GDM1 (cell line): Measurements from ENCODE around the gene AHNAK2.
"Not testable (repeated sequence)": the region's sequence is repeated elsewhere in the genome, so short reads cannot be mapped to it uniquely, and the experiment has no call there.

Experiments
- DNase-seq: peaks from one replicate; lab custom pipeline; 2025; lab: John Stamatoyannopoulos, UW

The AHNAK2 gene

DNA sequence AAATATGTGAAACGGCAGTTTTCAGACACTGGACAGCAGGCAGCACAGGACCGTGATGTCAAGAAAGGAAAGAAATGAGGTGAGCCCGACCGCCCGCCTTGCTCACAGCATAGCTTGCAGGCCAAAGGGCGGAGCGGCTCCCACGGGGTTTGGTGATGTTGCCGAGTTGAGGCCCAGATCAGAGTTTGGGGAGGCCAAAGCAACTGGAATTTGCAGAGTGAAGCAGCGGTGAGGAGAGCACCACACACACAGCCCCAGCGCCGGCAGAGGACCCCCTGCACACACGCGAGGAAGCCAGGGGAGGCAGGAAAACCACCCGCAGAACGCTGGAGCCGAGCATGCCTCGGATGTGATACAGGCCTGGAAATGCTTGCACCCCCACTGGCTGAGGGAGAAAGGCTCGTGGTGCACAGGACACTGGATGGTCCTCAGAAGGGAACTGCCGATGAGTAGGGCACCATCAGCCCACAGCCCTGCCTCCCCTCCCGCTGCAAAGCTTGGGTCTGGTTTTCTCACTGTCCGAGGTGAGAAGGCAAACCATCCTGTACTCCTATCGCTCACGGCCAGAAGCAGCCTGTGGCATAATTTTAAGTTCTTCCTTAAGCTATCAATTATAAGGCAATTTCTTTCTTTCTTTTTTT, 79.2 kb downstream of the AHNAK2 start:
- no peak for DNase-seq

DNA sequence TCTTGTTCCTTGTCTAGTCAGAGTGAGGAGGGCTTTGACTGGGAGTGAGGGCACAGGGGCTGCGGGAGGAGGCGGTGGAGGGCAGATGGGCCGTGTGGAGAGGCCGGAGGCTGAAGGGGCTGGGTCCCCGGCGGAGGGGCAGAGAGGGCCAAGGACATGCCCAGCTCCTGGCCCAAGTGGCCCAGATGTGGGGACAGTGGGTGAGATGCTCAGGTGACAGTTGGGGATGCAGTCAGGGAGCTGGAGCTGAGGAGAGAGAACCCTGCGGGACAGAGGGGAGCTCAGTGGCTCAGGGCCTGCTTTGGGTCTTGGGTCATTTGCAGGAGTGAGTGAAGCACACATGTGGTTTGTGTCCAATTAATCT, 80.0 kb downstream of the AHNAK2 start:
- no peak for DNase-seq

DNA sequence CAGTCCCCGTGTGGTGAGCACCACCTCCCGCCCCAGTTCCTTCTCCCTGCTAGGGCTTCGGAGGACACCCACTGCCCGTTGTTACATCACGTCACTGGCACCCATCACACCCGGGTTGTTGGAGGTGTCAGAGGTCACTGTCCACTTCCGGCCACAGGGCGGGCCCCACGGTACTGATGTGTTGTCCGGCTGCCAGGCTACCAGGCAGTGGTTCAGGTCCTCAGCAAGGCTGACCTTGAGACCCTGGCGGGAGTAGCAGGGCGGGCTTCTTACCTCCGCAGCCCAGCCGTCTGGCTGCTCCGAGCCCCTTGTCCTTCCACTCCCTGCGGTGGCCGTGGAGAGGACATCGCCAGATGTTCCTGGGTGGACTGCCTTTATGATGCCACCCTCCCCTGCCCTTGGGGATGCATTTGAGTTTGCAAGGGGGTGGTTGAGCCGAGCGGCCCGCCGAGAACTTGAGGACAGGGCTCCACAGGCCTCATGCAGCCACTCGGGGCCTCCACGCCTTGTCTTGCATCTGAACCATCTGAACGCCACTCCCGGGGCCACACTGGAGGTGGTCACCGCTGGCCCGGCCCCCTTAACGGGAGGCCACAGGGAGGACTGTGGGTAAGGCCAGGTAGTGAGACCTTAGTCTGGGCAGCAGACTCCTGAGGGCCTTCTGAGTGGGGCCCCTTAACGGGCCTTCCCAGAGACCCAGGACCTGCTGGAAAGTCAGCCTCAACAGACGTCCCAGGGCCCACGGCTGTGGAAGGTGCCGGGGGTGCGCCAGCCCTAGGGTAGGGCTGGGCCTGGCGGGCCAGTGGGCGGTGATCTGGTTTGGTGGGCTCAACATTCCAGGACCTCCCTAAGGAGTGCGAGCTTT, 80.6 kb downstream of the AHNAK2 start:
- DNase-seq, result no peak

DNA sequence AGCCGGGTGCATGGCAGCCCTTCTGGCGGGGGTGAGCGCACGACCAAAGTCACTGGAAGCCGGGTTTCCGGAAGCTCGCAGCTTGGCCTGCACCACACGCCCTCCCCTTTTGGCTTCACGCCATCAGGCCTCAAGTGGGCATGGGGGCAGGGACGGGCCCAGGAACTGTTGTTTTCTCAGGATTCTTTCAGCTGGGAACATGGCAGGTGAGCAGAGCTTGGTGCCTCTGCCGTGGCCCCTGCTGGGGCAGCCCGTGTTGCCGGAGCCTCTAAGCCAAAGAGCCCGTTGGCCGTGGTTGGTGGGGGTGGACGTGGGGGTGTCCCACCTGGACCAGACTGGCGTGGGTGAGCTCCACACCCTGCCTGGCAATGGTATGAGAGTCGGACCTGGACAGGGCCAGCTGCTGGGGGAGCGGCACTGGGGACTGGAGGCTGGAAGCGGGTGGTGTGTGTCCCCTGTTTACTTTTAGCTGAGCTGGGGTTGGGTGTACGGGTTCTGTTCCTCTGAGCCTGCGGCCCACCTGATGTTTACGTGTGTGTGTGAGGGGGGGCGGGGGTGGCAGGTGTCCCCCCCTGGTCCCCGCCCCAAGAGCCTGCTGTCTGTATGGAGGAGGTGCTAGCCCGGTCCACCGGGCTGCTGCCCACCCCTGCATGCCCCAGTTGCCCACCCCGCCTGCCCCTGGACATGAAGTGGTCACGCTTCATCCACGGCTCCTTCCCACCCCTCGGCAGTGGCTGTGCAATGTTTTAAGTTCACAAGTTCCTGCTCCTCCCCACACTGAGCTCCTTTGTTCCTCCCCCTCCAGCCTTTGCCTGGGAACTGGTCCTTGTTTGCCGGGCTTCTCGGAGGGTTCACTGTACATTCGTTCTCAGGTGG, 82.2 kb downstream of the AHNAK2 start:
- no peak for DNase-seq

DNA sequence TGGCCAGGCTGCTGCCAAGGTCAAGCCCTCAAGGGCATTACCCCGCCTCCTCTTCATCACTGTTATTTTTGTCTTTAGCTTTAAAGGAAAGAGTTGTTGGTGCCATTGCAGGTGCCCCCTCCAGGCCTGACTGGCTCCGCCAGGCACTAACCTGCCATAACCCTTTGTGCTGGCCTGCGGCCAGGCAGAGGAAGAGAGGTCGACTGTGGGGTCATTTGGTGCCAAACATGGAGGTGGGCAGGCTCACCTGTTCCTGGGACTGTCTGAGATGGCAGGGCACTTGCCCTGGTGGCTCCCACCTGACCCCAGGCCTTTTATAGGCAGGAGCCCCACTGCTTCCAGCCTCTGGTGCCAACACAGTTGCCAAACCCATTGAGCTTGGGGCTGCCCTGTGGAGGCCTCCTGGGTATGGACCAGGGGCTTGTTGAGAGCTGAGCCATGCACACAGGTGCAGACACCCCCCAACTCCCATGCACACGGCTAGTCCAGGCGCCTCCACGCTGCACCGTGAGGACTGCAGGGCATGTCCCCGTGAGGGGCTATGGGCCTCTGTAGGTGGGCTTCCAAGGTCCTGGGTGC, 82.9 kb downstream of the AHNAK2 start:
- no peak for DNase-seq

DNA sequence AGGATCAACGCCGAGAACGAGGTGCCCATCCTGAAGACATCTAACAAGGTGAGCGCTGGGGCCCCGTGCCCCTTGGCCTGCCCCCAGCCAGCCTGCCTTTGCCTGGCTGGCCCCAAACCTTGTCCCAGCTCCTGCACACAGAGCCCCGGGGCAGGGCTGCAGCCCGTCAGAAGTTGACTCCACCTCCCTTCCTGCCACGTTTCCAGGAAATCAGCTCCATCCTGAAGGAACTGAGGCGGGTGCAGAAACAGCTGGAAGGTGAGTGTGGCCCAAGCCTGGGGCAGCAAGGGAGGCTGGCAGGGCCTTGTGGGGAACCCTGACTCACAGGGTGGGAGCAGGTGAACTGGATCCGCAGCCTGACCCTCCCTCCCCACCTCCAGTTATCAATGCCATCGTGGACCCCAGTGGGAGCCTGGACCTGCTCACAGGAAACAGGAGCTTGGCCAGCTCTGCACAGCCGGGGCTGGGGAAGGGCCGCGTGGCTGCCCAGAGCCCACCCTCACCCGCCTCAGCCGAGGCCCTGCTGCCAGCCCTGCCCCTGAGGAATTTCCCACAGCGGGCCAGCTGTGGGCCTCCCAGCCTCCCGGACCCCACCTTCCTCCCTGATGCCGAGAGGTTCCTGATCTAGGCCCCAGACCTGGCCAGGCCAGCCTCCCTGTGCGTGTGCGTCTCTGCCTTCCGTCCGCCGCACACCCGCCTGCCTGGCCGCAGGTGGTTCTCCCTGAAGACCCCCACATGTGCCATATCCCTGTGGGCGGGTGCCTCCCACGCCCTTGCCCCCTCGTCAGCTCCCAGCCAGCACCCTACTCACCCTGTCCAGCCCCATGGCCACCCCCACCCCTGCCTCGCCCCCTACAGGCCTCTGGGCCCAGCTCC, 83.6 kb downstream of the AHNAK2 start:
- DNase-seq, result no peak

DNA sequence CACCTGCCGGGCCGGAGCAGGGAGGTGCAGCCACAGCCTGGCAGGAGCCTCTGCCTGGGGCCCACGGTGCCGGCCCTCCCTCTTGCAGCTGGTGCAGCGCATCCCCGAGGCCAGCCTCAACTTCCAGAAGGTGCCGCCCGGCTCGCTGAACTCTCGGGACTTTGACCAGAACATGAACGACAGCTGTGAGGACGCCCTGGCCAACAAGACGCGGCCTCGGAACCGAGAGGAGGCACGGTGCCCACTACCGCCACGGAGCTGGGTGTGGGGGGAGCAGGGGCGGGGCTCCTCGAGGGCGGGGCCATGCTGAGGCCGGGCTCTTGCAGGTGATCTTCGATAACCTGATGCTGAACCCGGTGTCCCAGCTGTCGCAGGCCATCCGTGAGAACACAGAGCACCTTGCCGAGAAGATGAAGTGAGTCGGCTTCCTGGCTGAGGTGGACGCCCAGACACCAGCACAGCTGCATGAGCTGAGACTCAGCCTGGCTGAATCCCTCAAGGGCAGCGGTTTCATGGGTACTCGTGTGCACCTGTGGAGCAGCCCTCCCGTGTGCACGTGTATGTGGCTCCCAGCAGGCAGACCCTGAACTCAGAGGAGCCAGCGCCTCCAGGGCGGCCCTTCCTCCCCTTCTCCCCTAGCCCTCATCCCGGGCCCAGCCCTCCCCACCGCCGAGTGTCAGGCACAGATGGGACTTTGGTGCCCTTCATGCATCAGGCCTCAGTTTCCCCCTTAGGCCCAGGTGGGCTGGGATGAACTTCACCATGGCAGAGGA, 84.6 kb downstream of the AHNAK2 start:
- DNase-seq, result no peak

DNA sequence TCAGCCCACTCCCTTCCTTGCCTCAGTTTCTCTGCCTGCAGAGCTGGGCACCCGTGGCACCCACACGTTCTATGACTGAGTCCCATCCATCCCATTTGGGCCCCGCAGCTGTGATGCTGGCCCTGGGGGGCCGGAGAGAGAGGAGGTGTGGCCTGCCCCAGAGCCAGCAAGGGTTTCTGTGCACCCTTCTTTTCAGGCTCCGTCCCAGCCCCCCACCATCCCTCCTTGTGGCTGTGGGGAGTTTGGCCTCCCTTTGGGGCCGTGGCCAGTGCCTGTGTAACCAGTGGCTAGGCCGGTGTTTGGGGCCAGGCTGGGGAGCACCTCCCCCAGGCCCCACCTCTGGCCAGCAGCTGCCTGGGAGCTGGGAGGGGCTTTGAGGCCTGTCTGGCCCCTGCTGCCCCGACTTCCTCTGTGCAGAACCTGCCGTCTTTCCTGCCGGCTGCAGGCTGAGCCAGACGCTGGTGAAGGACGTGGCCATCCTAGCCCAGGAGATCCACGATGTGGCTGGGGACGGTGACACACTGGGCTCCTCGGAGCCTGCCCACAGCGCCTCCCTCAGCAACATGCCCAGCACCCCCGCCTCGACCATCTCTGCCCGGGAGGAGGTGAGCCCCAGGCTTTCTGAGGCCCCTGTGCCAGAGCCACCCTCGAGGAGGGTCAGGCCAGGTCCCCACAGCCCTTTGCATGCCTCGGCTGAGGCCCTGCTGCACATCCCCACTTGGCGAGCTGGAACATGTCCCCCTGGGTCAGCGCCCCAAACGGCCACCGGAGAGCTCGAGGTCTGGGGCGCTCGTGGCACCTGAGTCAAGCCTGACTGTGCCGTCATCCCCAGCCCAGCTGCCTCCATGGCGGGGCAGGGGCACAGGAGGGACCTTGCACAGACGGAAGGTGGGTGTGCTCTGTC, 85.4 kb downstream of the AHNAK2 start:
- no peak for DNase-seq

DNA sequence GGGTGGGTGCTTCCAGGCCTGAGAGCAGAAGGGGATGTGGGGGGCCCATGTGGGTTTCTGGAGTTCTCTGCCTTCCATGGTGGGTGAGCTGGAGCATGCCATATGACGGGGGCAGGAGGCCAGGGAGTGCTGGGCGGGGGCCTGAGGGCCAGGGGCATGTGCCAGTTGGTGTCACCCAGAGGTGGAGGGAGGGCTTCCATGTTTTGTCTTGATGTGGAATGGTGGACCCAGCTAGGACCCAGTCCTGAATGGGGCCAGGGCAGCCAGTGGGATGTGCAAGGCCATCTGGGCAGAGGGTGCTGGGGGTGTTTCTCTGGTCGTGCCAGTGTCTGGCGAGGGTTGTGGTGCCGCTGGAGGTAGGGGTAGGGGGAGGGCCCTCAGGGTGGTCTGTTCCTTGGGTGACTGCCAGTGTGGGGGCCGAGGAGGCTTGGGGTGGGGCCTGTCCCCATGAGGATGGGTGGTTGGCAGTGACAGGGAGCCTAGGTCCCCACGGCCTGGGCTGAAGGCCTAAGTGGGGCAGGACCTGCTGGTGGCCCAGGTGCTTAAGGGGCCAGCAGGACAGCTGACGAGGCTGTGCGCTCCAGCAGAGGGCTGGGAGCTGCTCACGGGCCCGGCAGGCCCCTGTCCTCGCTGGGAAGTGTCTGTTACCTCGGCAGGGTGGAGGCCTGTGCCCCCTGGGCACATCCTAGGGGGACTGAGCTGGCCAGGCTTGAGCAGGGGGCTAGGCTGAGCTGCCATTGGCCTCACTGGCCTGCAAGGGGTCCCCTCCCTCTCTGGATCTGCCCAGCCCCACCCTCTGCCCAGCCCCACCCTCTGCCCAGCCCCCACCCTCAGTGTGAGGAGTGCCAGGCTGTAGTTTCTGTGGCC, 86.3 kb downstream of the AHNAK2 start:
- no peak for DNase-seq

DNA sequence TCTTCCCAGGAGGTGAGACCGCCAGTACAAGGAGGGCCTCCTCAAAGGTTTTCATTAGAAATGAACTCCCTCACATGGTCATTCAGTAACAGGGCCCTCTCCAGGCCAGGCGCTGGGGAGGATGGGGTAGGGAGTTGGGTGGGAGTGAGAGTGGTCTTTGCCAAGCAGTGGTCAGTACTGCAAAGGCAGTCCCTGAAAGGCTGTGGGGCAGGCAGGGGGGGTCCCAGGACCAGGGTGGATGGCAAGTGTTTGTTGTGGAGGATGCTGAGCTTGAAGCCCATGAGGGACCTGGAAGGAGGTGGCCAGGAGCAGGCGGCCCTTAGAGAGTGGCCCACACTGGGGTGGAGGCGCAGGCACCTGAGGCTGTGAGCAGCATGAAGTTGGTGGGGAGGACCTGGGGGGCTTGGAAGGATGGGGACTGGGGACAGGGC, 87.0 kb downstream of the AHNAK2 start:
- DNase-seq, result no peak

DNA sequence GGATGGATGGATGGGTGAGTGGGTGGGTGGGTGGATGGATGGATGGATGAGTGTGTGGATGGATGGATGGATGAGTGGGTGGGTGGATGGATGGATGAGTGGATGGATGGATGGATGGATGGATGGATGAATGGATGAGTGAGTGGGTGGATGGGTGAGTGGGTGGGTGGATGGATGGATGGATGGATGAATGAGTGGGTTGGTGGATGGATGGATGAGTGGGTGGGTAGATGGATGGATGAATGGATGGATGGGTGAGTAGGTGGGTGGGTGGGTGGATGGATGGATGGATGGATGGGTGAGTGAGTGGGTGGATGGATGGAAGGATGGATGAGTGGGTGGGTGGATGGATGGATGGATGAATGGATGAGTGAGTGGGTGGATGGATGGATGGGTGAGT, 87.9 kb downstream of the AHNAK2 start:
- DNase-seq, result not testable (repeated sequence)

DNA sequence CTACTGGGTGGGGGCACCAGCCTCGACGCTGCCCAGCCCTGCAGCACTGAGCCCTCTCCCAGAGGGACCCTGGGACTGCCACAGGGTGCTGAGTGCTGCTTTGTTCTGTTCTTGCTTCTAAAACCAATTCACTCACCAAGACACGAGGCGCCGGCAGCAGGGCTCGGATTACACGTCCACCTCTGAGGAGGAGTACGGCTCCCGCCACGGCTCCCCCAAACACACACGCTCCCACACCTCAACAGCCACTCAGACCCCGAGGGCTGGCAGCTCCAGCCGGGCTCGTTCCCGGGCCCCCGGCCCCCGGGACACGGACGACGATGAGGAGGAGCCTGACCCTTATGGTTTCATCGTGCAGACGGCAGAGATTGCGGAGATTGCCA, 88.8 kb downstream of the AHNAK2 start:
- DNase-seq, result no peak

DNA sequence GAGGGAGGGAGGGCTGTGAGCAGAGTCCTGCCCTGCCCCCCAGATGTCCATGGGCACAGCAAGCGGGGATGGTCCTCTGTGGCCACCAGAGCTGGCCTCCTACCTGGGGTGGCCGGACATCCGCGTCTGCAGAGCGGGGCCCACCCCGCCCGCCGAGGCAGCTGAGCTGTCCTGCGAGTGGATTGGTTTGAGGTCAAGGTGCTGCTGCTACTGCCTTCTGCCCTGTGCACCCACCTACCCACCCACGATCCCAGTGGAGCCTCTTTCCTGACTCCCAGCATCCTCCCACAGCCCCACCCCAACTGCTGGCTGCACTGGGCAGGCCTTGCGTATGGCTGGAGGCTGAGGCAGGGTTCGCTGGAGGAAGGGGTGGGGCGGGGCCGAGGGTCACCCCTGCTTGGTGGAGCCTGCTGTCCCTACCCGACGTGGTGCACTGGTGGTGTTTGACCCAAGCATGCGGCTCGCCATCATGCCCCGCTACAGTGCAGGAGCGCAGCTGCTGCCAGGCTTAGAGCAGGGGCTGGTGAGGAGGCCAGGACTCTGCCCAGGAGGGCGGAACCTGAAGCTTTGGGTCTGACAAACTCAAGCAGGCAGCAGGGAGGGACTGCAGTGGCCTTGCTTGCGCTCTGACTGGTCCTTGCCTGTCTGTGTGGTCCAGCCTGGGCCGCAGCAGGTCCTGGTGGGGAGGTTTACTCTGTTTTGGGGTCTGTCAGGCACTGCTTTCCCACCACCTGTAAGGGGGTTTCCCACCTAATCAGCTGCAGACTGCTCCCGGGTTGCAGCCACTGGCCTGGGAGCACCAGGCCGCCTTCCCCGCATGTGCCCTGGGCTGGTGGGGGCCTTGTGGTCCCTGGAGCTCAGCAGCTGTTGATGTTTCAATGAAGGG, 89.4 kb downstream of the AHNAK2 start:
- DNase-seq, result no peak

DNA sequence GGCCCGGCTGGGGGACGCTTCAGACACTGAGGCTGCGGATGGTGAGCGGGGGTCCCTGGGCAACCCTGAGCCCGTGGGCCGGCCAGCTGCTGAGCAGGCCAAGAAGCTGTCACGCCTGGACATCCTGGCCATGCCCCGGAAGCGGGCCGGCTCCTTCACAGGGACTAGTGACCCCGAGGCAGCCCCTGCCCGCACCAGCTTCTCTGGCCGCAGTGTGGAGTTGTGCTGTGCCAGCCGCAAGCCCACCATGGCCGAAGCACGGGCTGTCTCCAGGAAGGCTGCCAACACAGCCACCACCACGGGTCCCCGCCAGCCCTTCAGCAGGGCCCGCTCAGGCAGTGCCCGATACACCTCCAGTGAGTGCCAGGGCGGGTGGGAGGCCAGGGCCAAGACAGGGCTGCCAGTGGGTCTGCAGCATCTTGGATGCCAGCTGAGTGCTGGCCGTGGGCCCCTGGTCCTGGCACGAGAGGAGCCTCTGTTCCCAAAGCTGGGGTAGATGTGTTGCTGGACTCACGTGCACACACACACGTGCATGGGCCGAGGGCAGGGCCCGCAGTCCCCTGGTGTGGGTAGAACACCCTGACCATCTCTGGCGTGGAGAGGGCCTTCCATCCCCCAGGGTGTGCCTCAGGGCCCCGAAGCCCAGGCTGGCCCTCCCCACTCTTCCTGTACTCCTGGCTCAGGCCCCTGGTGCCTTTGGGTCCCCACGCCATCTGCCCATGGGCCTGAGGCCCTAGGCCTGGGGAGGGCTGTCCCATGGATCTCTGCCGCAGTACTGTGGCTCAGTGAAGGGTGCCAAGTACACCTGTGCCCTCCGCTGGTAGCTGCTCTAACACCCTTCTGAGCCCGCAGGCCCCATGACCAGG, 90.3 kb downstream of the AHNAK2 start:
- no peak for DNase-seq
